GM18505 (cell line): ENCODE results near the gene PHLDA1.

Experiments used
- ATAC-seq: cut with Tn5 transposase; IDR thresholded peaks from one replicate; pipeline ENCODE4 v1.9.1; 2021; ENCODE audit not compliant: unreplicated experiment
- POLR2A ChIP-seq: IDR thresholded peaks from 4 replicates; pipeline ENCODE4 v1.6.1; 2011; ENCODE audit warnings: borderline replicate concordance; ENCODE audit not compliant: insufficient read depth, insufficient read length; ENCODE audit errors: extremely low read depth

The PHLDA1 gene

GRCh38 chr12:76031414-76032042 lies at the start of gene PHLDA1:
Gene PHLDA1, minus strand, starts transcription at chr12:76031776.
- ATAC-seq, result peak; percentile 82
- TF ChIP-seq POLR2A, result peak; percentile 73

- TF ChIP-seq POLR2A, result no peak
- no peak for ATAC-seq
Measured at GRCh38 chr12:76080729-76081415, 49.3 kb upstream of the PHLDA1 start.

GRCh38 chr12:76080017-76080728 lies 48.6 kb upstream of the PHLDA1 start:
- TF ChIP-seq POLR2A, result no peak
- ATAC-seq, result no peak

- no peak for TF ChIP-seq POLR2A
Measured at GRCh38 chr12:76078748-76079147, 47.2 kb upstream of the PHLDA1 start.

GRCh38 chr12:76075448-76075847 lies 43.9 kb upstream of the PHLDA1 start:
- ATAC-seq, result no peak
- no peak for TF ChIP-seq POLR2A

More at GRCh38 chr12:76078748-76079147, 47.2 kb upstream of the PHLDA1 start:
- ATAC-seq, result no peak

- ATAC-seq, result no peak
- no peak for TF ChIP-seq POLR2A
Measured at GRCh38 chr12:76074701-76075336, 43.2 kb upstream of the PHLDA1 start.

- no peak for ATAC-seq
- TF ChIP-seq POLR2A, result no peak
Measured at GRCh38 chr12:76073561-76073960, 42.0 kb upstream of the PHLDA1 start.

GRCh38 chr12:76072568-76072967 lies 41.0 kb upstream of the PHLDA1 start:
- TF ChIP-seq POLR2A, result no peak
- no peak for ATAC-seq

- no peak for TF ChIP-seq POLR2A
- ATAC-seq, result no peak
Measured at GRCh38 chr12:76069339-76069738, 37.8 kb upstream of the PHLDA1 start.

- no peak for TF ChIP-seq POLR2A
Measured at GRCh38 chr12:76065917-76066316, 34.3 kb upstream of the PHLDA1 start.

GRCh38 chr12:76064904-76065303 lies 33.3 kb upstream of the PHLDA1 start:
- ATAC-seq, result no peak
- TF ChIP-seq POLR2A, result no peak

More at GRCh38 chr12:76065917-76066316, 34.3 kb upstream of the PHLDA1 start:
- ATAC-seq, result no peak

- ATAC-seq, result no peak
- TF ChIP-seq POLR2A, result no peak
Measured at GRCh38 chr12:76060111-76060510, 28.5 kb upstream of the PHLDA1 start.

GRCh38 chr12:76057326-76057725 lies 25.8 kb upstream of the PHLDA1 start:
- no peak for TF ChIP-seq POLR2A
- ATAC-seq, result no peak
